Nephron (organoid): Measurements from ENCODE around the gene CEACAM1.

ENCODE experiments used
- H3K27ac Mint-ChIP-seq, 3 experiments: 2 replicates each; pipeline ENCODE4 v1.8.0; 2020; ENCODE audit warnings: mixed read lengths in 3 of 3, mild to moderate bottlenecking in 2 of 3, moderate library complexity in 1 of 3
- H3K27me3 Mint-ChIP-seq: 2 replicates; pipeline ENCODE4 v1.8.0; 2021; ENCODE audit warnings: low read depth, mild to moderate bottlenecking, moderate library complexity, mixed read lengths
- H3K36me3 Mint-ChIP-seq: 2 replicates; pipeline ENCODE4 v1.8.0; 2020; ENCODE audit warnings: low read depth, mixed read lengths
- H3K4me1 Mint-ChIP-seq: 2 replicates; pipeline ENCODE4 v1.8.0; 2020; ENCODE audit warnings: mixed read lengths
- H3K4me3 Mint-ChIP-seq, 3 experiments: 2 replicates each; pipeline ENCODE4 v1.8.0; 2020; ENCODE audit warnings: mild to moderate bottlenecking in 3 of 3, mixed read lengths in 3 of 3, moderate library complexity in 2 of 3
- H3K9me3 Mint-ChIP-seq: 2 replicates; pipeline ENCODE4 v1.8.0; 2020; ENCODE audit warnings: mixed read lengths
- TF ChIP-seq, protein P1 (sequence below), 3 experiments: fragments of 200-600 bp; sonication (generic); IDR thresholded peaks; one replicate each; pipeline ENCODE4 v1.5.0; 2021; ENCODE audit warnings: antibody characterized with exemption in 3 of 3; ENCODE audit not compliant: unreplicated experiment in 3 of 3

CEACAM1 gene

DNA sequence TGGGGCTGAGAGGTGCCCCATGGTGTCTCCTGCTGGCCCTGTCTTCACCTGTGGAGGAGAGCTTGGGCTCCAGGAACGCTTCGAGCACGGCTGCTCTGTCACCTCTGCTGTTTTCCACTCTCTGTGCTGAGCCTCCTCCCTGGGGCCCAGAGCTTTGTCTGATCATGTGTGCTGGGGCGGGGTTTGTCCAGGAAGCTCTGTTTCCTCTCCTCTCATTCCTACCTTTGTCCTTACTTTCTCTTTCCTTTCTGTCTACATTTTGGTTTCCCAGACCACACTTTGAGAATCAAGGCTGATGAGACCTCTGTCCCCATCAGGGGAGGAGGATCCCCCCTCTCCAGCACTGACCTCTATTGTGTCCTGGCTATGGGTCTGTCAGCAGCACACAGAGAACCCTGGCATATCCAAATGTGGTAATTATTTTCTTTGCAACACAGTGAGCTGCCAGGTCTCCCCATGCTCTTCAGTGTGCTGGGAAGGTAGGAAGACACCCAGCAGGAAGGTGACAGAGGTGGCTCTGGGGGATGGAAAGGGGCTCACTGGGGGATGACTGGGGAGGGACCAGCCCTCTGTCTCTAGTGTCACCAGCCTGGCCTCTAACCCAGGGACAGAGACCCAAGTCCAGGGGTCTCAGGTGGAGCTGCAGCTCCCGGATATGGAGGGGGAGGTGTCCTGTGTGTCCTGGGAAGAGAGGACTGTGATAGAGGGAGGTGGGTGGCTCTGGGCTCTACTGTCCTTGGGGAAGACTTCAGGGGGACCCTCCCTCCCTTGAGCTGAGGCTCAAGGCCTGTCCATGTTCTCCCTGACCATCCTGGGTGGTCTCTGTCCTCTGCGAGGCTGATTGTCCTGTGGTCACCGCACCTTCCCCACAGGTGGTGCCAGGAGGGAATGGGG lies at the start of gene CEACAM1:
Gene CEACAM1 (minus strand): TSS at position 128 of the 894 bp plus-strand sequence. CDS start 107 bp downstream, at position 21.
- no peaks in the 10 kb centered on the region for H3K4me1 Mint-ChIP-seq

DNA sequence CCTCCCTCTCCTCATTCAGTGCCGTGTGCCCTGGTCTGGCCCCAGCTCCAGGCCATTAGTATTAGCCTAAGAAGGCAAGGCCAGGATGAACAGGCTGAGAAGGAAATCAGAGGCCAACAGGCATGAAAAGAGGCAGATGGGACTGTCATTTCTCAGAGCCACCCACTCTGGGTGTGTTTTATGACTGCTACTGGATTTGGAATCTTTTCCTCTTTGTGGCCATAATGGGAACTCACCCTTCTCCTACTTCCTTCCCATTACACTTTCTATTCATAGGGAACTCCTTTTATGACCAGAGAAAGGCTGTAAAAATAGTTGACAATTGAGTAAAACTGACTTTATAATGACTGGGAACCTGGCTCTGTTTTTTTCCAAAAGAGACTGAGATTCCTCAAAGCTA lies 48.7 kb upstream of the CEACAM1 start:
- Mint-ChIP-seq H3K36me3 (no peaks in the 10 kb centered on the region), H3K4me3 (no peak overlapping the region), H3K27me3 (peaks cover 14% of the 10 kb centered on the region), H3K9me3 (no peaks in the 10 kb centered on the region), H3K4me1 (no peaks in the 10 kb centered on the region), H3K27ac (no peak overlapping the region)
- TF ChIP-seq, protein P1, sequence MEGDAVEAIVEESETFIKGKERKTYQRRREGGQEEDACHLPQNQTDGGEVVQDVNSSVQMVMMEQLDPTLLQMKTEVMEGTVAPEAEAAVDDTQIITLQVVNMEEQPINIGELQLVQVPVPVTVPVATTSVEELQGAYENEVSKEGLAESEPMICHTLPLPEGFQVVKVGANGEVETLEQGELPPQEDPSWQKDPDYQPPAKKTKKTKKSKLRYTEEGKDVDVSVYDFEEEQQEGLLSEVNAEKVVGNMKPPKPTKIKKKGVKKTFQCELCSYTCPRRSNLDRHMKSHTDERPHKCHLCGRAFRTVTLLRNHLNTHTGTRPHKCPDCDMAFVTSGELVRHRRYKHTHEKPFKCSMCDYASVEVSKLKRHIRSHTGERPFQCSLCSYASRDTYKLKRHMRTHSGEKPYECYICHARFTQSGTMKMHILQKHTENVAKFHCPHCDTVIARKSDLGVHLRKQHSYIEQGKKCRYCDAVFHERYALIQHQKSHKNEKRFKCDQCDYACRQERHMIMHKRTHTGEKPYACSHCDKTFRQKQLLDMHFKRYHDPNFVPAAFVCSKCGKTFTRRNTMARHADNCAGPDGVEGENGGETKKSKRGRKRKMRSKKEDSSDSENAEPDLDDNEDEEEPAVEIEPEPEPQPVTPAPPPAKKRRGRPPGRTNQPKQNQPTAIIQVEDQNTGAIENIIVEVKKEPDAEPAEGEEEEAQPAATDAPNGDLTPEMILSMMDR (IDR thresholded peaks at IDR 0.05; ENCODE audit: unreplicated experiment in 3 of 3): no peak

More for the DNA sequence above, at the start of gene CEACAM1:
- TF ChIP-seq, protein P1 (IDR thresholded peaks at IDR 0.05; ENCODE audit: unreplicated experiment in 3 of 3): no peak
- Mint-ChIP-seq H3K36me3 (no peaks in the 10 kb centered on the region), H3K27ac (no peak within 1 kb of the TSS), H3K27me3 (peaks cover under 1% of the 10 kb centered on the region), H3K9me3 (no peaks in the 10 kb centered on the region), H3K4me3 (no peak within 1 kb of the TSS)

DNA sequence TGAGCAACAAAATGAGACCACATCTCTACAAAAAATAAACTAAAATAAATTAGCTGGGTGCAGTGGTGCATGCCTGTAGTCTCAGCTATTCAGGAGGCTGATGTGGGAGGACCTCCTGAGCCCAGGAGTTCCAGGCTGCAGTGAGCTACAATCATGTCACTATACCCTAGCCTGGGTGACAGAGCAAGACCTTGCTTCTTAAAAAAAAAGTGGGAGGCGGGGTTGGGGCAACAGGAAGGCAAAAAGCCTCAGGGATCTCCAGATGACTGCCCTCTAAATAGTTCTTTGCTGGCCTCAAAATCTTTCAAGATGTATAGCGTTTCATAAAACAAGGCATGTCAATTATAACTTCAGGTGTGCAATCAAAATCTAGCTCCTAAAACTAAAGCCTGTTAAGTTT lies 48.0 kb upstream of the CEACAM1 start:
- Mint-ChIP-seq H3K4me1 (no peaks in the 10 kb centered on the region), H3K4me3 (no peak overlapping the region), H3K27me3 (peaks cover 14% of the 10 kb centered on the region), H3K27ac (no peak overlapping the region), H3K9me3 (no peaks in the 10 kb centered on the region), H3K36me3 (no peaks in the 10 kb centered on the region)
- TF ChIP-seq, protein P1 (IDR thresholded peaks at IDR 0.05; ENCODE audit: unreplicated experiment in 3 of 3): no peak

DNA sequence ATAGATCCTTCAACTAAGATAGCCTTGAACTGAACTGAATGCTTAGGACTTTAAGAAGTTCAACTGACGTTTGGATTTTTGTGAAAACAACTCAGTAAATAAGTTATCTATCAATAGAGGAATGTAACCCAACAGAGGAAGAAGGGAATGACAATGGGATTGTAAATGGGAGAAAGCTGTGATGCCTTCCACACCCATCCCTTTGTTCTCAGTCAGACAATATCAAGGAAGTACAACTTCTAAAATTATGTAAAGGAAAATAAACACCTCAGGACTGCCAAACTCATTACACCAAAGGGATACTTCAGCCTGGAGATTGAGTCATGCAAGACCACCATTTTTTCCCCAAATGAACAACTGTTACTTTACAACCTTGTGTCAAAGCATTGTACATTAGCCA lies 45.4 kb upstream of the CEACAM1 start:
- Mint-ChIP-seq H3K27ac (no peak overlapping the region), H3K4me1 (no peaks in the 10 kb centered on the region), H3K27me3 (peaks cover 27% of the 10 kb centered on the region), H3K9me3 (no peaks in the 10 kb centered on the region), H3K4me3 (no peak overlapping the region), H3K36me3 (no peaks in the 10 kb centered on the region)
- TF ChIP-seq, protein P1 (IDR thresholded peaks at IDR 0.05; ENCODE audit: unreplicated experiment in 3 of 3): no peak

DNA sequence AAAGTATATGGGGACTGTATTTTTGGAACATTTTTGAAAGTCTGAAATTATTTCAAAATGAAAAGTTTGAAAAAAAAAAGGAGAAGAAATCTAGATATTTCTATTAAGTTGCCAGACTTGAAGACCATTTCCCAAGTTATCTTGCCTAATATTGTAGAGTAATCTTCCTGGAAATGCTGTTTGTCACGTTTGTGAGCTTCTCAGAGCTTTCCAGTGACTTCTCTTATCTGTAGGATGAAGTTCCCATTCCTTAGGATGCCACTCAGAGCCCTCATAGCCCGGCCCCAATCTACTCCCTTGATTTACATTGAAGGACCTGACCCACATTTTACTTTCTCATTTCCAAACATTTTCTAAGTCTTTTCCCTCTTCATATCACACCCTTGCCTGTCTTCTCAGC lies 42.8 kb upstream of the CEACAM1 start:
- Mint-ChIP-seq H3K4me1 (no peaks in the 10 kb centered on the region), H3K36me3 (no peaks in the 10 kb centered on the region), H3K9me3 (no peaks in the 10 kb centered on the region), H3K27ac (no peak overlapping the region), H3K27me3 (peaks cover 19% of the 10 kb centered on the region), H3K4me3 (no peak overlapping the region)
- TF ChIP-seq, protein P1 (IDR thresholded peaks at IDR 0.05; ENCODE audit: unreplicated experiment in 3 of 3): no peak

DNA sequence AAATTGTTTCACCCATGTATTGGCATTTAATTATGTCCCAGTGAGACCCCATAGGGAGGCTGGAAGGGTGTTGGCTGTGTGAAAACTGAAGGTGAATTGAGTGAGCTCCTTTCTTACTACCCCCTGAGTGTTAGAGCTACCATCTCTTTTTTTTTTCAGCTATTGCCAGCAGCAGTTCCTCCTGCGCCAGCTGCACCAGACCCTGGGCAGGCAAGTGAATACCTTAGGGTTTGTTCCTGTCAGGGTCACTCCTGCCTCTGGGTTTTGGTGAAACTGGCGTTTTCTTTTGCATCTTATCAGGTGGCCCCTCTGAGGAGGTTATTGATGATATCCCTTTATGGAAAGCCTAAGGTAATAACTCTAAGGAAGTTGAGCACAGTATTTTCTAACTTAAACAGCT lies 40.9 kb upstream of the CEACAM1 start:
- H3K27me3 Mint-ChIP-seq: peaks cover 22% of the 10 kb centered on the region
- H3K9me3 Mint-ChIP-seq: no peaks in the 10 kb centered on the region
- no peaks in the 10 kb centered on the region for H3K36me3 Mint-ChIP-seq
- H3K4me3 Mint-ChIP-seq: no peak overlapping the region
- H3K27ac Mint-ChIP-seq: no peak overlapping the region
- peaks cover 9% of the 10 kb centered on the region for H3K4me1 Mint-ChIP-seq
- TF ChIP-seq, protein P1 (IDR thresholded peaks at IDR 0.05; ENCODE audit: unreplicated experiment in 3 of 3): no peak
